GM12872 (cell line): ENCODE results near the gene HAUS5.

ENCODE experiments used
- CTCF ChIP-seq: IDR thresholded peaks from 3 replicates; pipeline ENCODE4 v1.5.1; 2011; ENCODE audit warnings: low read depth, mild to moderate bottlenecking, low read length, moderate library complexity; ENCODE audit not compliant: insufficient read depth

HAUS5 gene

GRCh38 chr19:35639321-35639639 is 26.7 kb downstream of the HAUS5 start:
- no peak for TF ChIP-seq CTCF

- no peak for TF ChIP-seq CTCF
Observed at GRCh38 chr19:35639863-35640262, 27.3 kb downstream of the HAUS5 start.

GRCh38 chr19:35641515-35642151 is 29.1 kb downstream of the HAUS5 start, which contains the start of gene ETV2:
ETV2 (plus strand) TSS chr19:35641745; CDS start chr19:35642461, 716 bp downstream.
- no peak for TF ChIP-seq CTCF

GRCh38 chr19:35642312-35642711 is 29.8 kb downstream of the HAUS5 start:
- no peak for TF ChIP-seq CTCF

GRCh38 chr19:35642798-35643254 is 30.3 kb downstream of the HAUS5 start:
- TF ChIP-seq CTCF = no peak

- TF ChIP-seq CTCF = no peak
Observed at GRCh38 chr19:35643255-35644205, 31.0 kb downstream of the HAUS5 start.

- TF ChIP-seq CTCF = no peak
Observed at GRCh38 chr19:35644206-35644986, 31.9 kb downstream of the HAUS5 start.
